OCI-LY7 (cell line): ENCODE results near the gene ISY1. TPM values are rescaled to one million over a fixed set of nuclear protein-coding genes. Genes with fewer than 3 reads are reported as not detected.

Source experiments
- BruUV-seq: library from RNA; stranded (reverse); fragments of 400-500 nt; replicated peaks from 2 replicates; lab custom pipeline; 2021; lab: Mats Ljungman, UMichigan
- CTCF ChIA-PET: fragments of 300-600 bp; sonication (Branson Sonifier 250); formaldehyde crosslinking; loops from one replicate; lab custom pipeline; 2022; ENCODE audit warnings: antibody characterized with exemption; ENCODE audit not compliant: unreplicated experiment; lab: Charles Lee
- POLR2A ChIA-PET: fragments of 300-600 bp; sonication (Branson Sonifier 250); formaldehyde crosslinking; loops from one replicate; lab custom pipeline; 2022; ENCODE audit warnings: antibody characterized with exemption; lab: Charles Lee
- DNase-seq: peaks from one replicate; pipeline ENCODE4 v3.0.0-alpha.2; 2015; ENCODE audit warnings: low spot score
- H2AFZ ChIP-seq: fragments of 200-600 bp; sonication (generic), shearing (Covaris generic); 2 replicates; pipeline ENCODE4 v1.6.1; 2014; ENCODE audit warnings: mild to moderate bottlenecking, antibody characterized with exemption, low read length, moderate library complexity
- H3K27ac ChIP-seq: fragments of 200-600 bp; sonication (generic); 2 replicates; pipeline ENCODE4 v1.5.1; 2014; ENCODE audit warnings: mixed run types, low read depth, mild to moderate bottlenecking, moderate library complexity, low read length, inconsistent platforms; ENCODE audit not compliant: poor library complexity, severe bottlenecking
- H3K36me3 ChIP-seq: fragments of 200-600 bp; sonication (generic); 2 replicates; pipeline ENCODE4 v1.6.1; 2014; ENCODE audit warnings: mild to moderate bottlenecking, antibody characterized with exemption, low read length, moderate library complexity, mixed read lengths; ENCODE audit not compliant: insufficient read depth
- H3K4me1 ChIP-seq: fragments of 200-600 bp; sonication (generic); 2 replicates; pipeline ENCODE4 v1.5.1; 2014; ENCODE audit warnings: mild to moderate bottlenecking, low read length; ENCODE audit not compliant: insufficient read depth, poor library complexity, severe bottlenecking
- H3K4me2 ChIP-seq: fragments of 200-600 bp; sonication (generic); 2 replicates; pipeline ENCODE4 v1.6.1; 2014; ENCODE audit warnings: mild to moderate bottlenecking, low read length
- H3K4me3 ChIP-seq: fragments of 200-600 bp; sonication (generic); 2 replicates; pipeline ENCODE4 v1.5.1; 2014; ENCODE audit warnings: mild to moderate bottlenecking, low read depth, low read length; ENCODE audit not compliant: poor library complexity, severe bottlenecking
- H3K79me2 ChIP-seq: fragments of 200-600 bp; sonication (generic); 2 replicates; pipeline ENCODE4 v1.6.1; 2016; ENCODE audit warnings: low read depth, mild to moderate bottlenecking, low read length, moderate library complexity, mixed read lengths; ENCODE audit not compliant: insufficient read depth
- H3K9me2 ChIP-seq: fragments of 200-600 bp; sonication (generic); 2 replicates; pipeline ENCODE4 v1.6.1; 2016; ENCODE audit warnings: mild to moderate bottlenecking, low read length, mixed read lengths; ENCODE audit not compliant: insufficient read depth
- H3K9me3 ChIP-seq: fragments of 200-600 bp; sonication (generic); 2 replicates; pipeline ENCODE4 v1.6.1; 2014; ENCODE audit warnings: mild to moderate bottlenecking, mixed run types, low read length, mixed read lengths
- H4K20me1 ChIP-seq: fragments of 200-600 bp; sonication (generic); 2 replicates; pipeline ENCODE4 v1.6.1; 2014; ENCODE audit warnings: mild to moderate bottlenecking, antibody characterized with exemption, low read length, moderate library complexity, mixed read lengths; ENCODE audit not compliant: insufficient read depth
- EZH2phosphoT487 ChIP-seq: fragments of 200-600 bp; sonication (generic); IDR thresholded peaks from 2 replicates; pipeline ENCODE4 v1.6.1; 2018; ENCODE audit warnings: low read depth, borderline replicate concordance, mild to moderate bottlenecking, mixed run types, antibody characterized with exemption, low read length, moderate library complexity, mixed read lengths
- intact Hi-C: fragments of 100-400 bp; cut with micrococcal nuclease; formaldehyde crosslinking; loops from one replicate; pipeline ENCODE4 v1.10.0; 2022; ENCODE audit not compliant: unreplicated experiment
- total RNA-seq, 2 experiments: library from RNA; depleted of rRNA in 1 of 2; stranded (reverse); fragments of >200 nt in 1 of 2; shearing (Covaris generic) in 1 of 2; gene quantifications; 2 replicates each; pipeline ENCODE4 v1.2.3, GENCODE V29; 2014 to 2022
- TF ChIP-seq, protein P1 (sequence below): fragments of 200-600 bp; sonication (generic); conservative IDR thresholded peaks from 2 replicates; pipeline ENCODE4 v1.5.1; 2014; ENCODE audit warnings: mild to moderate bottlenecking, antibody characterized with exemption, low read length, moderate library complexity, mixed read lengths

The ISY1 gene
- total RNA-seq, 2 experiments from 2014 or later = 34.5 to 62.1 TPM

DNA sequence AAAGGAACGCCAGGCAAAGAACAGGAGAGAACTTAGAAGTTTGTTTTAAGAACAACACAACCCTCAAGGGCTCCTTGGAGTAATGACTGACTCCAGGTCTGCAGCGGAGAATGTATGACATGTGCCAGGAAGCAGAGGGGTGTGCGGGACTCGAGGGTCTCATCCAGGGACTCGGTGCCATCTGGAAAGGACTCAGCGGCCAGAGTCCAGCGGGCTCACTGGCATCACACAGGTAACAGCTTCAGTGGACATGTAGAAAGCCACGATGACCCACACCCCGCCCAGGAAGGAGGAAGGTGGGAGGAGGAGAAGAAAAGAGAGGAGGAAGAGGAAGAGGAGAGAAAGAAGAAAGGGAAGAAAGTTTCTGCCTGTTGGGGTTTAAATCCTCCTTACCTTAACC is 78.8 kb downstream of the ISY1 start:
- H3K4me2 ChIP-seq = no peak overlapping the region
- DNase-seq = no peak
- H3K9me3 ChIP-seq = no peaks in the 10 kb centered on the region
- intact Hi-C loops = no loop called here
- H3K4me3 ChIP-seq = no peak overlapping the region
- H3K27ac ChIP-seq = no peak overlapping the region
- BruUV-seq = no TSS peak
- no peaks in the 10 kb centered on the region for H4K20me1 ChIP-seq
- no peaks in the 10 kb centered on the region for H3K36me3 ChIP-seq
- no peaks in the 10 kb centered on the region for H3K4me1 ChIP-seq
- CTCF ChIA-PET = no interaction called here
- POLR2A ChIA-PET = no interaction called here
- H2AFZ ChIP-seq = no peak overlapping the region
- no peaks in the 10 kb centered on the region for H3K9me2 ChIP-seq
- no peaks in the 10 kb centered on the region for H3K79me2 ChIP-seq
- TF ChIP-seq, protein P1, sequence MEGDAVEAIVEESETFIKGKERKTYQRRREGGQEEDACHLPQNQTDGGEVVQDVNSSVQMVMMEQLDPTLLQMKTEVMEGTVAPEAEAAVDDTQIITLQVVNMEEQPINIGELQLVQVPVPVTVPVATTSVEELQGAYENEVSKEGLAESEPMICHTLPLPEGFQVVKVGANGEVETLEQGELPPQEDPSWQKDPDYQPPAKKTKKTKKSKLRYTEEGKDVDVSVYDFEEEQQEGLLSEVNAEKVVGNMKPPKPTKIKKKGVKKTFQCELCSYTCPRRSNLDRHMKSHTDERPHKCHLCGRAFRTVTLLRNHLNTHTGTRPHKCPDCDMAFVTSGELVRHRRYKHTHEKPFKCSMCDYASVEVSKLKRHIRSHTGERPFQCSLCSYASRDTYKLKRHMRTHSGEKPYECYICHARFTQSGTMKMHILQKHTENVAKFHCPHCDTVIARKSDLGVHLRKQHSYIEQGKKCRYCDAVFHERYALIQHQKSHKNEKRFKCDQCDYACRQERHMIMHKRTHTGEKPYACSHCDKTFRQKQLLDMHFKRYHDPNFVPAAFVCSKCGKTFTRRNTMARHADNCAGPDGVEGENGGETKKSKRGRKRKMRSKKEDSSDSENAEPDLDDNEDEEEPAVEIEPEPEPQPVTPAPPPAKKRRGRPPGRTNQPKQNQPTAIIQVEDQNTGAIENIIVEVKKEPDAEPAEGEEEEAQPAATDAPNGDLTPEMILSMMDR = no peak
- TF ChIP-seq EZH2phosphoT487 = no peak

DNA sequence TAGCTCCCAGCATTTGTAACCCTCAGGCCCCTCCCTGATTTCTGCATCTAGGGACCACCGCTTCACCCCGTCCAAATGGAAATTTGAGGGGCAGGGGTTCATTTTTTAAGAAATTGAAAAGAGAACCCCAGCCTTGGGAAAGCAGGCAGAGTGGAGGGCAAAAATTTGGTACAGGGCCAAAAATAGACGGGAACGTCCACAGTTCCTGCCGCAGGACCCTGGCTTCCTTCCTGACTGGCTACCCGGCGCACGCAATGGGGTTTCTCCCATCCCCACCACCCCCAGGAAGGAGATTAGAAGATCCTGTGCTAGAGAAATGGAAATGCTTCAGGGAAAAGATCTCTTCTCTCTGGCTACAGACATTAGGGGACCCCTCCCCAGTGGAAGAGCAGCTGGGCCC is 79.4 kb downstream of the ISY1 start:
- Histone ChIP-seq H3K4me2 (no peak overlapping the region), H3K79me2 (no peaks in the 10 kb centered on the region), H3K36me3 (no peaks in the 10 kb centered on the region), H2AFZ (no peak overlapping the region), H3K4me1 (no peaks in the 10 kb centered on the region), H3K9me2 (no peaks in the 10 kb centered on the region), H4K20me1 (no peaks in the 10 kb centered on the region), H3K27ac (no peak overlapping the region), H3K9me3 (no peaks in the 10 kb centered on the region), H3K4me3 (no peak overlapping the region)
- BruUV-seq = no TSS peak
- TF ChIP-seq, protein P1 = no peak
- no peak for TF ChIP-seq EZH2phosphoT487
- POLR2A ChIA-PET = no interaction called here
- DNase-seq = no peak
- intact Hi-C loops = no loop called here
- CTCF ChIA-PET = no interaction called here

DNA sequence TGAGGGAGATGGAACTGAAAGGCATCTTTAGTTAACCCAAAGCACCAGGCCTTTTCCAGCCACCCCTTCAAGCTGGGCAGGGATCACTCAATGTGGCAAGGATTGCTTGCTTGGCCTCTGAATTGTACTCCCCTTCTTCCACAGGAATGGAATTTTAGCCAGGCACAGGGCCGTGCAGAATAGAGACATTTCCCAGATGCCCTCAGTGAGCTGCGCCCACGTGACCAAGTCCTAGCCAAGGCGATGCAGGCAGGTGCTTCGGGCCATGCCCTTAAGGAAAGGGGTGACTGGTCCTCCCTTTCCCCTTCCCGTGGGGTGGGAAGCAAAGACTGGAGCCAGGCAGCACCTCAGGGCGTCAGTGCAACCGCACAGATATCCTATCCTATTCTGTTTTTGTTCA is 82.4 kb downstream of the ISY1 start:
- intact Hi-C loops = no loop called here
- H3K79me2 ChIP-seq = no peaks in the 10 kb centered on the region
- no TSS peak for BruUV-seq
- no peak for TF ChIP-seq EZH2phosphoT487
- TF ChIP-seq, protein P1 = no peak
- no peaks in the 10 kb centered on the region for H3K9me2 ChIP-seq
- no peak for DNase-seq
- CTCF ChIA-PET = no interaction called here
- H3K9me3 ChIP-seq = no peaks in the 10 kb centered on the region
- no peak overlapping the region for H3K4me3 ChIP-seq
- H2AFZ ChIP-seq = no peak overlapping the region
- no peaks in the 10 kb centered on the region for H3K36me3 ChIP-seq
- no peaks in the 10 kb centered on the region for H4K20me1 ChIP-seq
- H3K4me2 ChIP-seq = no peak overlapping the region
- no peaks in the 10 kb centered on the region for H3K4me1 ChIP-seq
- POLR2A ChIA-PET = interaction anchor here (0.5 kb wide), 1 partner anchor 1166 kb away, joined by 4 read pairs; no protein-coding TSS in a partner anchor
- no peak overlapping the region for H3K27ac ChIP-seq

Other genes with a start within 250 kb of the ISY1 start
- gene CFAP92, start 167.0 kb downstream of the ISY1 start, total RNA-seq (2014; rRNA removed; shearing (Covaris generic)) = 0.66 TPM in 1 of 2 replicates, not detected in the other
- 0.08 and 0.18 TPM in 2 replicates for gene CFAP92, start 167.0 kb downstream of the ISY1 start, total RNA-seq (2022)
- gene EFCC1, start 159.8 kb downstream of the ISY1 start, total RNA-seq (2014; rRNA removed; shearing (Covaris generic)) = not detected in 2 replicates
- gene EFCC1, start 159.8 kb downstream of the ISY1 start, total RNA-seq (2022) = not detected in 2 replicates
- gene GP9, start 100.3 kb downstream of the ISY1 start, total RNA-seq (2014; rRNA removed; shearing (Covaris generic)) = not detected in 2 replicates
- gene GP9, start 100.3 kb downstream of the ISY1 start, total RNA-seq (2022) = not detected in 2 replicates
- 11.6 and 12.5 TPM in 2 replicates for gene RAB43, start 39.3 kb downstream of the ISY1 start, total RNA-seq (2014; rRNA removed; shearing (Covaris generic))
- 10.4 and 14.1 TPM in 2 replicates for gene RAB43, start 39.3 kb downstream of the ISY1 start, total RNA-seq (2022)
- 336 and 350 TPM in 2 replicates for gene CNBP, start 22.8 kb upstream of the ISY1 start, total RNA-seq (2014; rRNA removed; shearing (Covaris generic))
- 322 and 324 TPM in 2 replicates for gene CNBP, start 22.8 kb upstream of the ISY1 start, total RNA-seq (2022)
- 91.9 and 135 TPM in 2 replicates for gene COPG1, start 88.5 kb upstream of the ISY1 start, total RNA-seq (2014; rRNA removed; shearing (Covaris generic))
- 174 and 182 TPM in 2 replicates for gene COPG1, start 88.5 kb upstream of the ISY1 start, total RNA-seq (2022)
- 90.6 and 104 TPM in 2 replicates for gene HMCES, start 117.8 kb upstream of the ISY1 start, total RNA-seq (2014; rRNA removed; shearing (Covaris generic))
- 287 and 320 TPM in 2 replicates for gene HMCES, start 117.8 kb upstream of the ISY1 start, total RNA-seq (2022)